Umbilical cord (tissue), 2 donors: ENCODE data around the gene GFPT2. TPM values are rescaled to one million over a fixed set of nuclear protein-coding genes. Genes with fewer than 3 reads are reported as not detected.

Experiments used
- DNase-seq: peaks from one replicate; pipeline ENCODE4 v3.0.0-alpha.2; 2015; ENCODE audit warnings: low spot score
- total RNA-seq: library from RNA; depleted of rRNA; stranded (reverse); fragments of >200 nt; gene quantifications from one replicate; pipeline ENCODE4 v1.2.3, GENCODE V29; 2014; ENCODE audit warnings: low replicate concordance; ENCODE audit not compliant: insufficient read depth

GFPT2 gene
- total RNA-seq, 1 donor from 2014 or later = 170 TPM

DNA sequence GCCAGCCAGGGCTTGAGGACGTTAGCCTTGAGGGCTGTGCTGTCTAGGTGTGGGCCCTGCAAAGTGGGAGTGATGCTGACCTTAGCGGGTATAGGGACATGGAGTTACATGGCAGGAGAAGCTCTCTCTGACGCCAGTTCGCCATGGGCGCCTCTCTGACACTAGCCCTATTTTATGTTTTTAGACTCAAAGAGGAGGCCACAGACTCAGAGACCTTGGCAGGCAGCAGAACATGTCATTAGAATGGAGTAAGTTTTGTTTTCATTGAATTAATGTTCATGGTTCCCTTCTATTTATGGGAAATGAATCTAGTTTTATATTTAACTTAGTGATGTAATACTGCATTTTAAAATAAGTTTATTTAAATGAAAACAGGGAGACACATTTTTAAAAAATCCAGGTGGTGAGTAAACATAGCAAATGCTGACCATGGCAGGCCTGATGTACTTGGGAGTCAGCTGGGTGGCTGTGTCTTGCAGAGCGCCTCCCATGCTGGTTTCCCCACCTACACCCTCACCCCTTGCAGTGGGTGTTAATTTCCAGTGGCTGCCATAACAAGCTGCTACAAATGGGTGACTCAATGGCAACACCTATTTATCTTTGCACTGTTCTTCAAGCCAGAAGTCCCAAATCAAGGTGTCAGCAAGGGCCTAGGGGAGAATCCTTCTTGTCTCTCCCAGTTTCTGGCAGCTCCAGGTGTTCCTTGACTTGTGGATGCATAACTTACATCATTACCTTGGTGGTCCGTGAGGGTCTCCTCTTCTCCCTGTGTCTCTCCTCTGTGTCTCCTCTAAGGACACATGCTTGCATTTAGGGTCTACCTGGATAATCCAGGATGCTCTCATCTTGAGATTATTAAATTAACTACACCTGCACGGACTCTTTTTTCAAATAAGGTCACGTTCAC, 25.6 kb upstream of the GFPT2 start:
- DNase-seq = no peak

GRCh38 chr5:180377556-180378197, 24.5 kb upstream of the GFPT2 start:
- DNase-seq = no peak

- no peak for DNase-seq
These were observed 23.4 kb upstream of the GFPT2 start for GRCh38 chr5:180376511-180376910.

DNA sequence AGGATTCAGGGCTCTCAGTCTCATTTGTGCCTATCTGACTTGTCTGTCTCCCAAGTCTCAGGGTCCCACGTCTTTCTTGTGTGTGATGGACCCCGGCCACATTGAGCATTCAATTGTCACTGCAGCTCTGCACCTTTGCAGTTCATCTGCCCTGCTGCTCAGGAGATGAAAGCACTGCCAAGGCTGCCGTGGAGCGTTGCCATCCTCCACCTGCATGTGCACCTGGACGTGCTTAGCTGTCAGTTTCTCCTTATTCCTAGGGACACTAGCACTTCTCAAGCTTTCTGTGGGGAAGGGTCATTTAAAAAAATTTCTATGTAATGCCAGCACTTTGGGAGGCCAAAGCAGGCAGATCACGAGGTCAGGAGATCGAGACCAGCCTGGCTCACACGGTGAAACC, 22.8 kb upstream of the GFPT2 start:
- DNase-seq = no peak

DNA sequence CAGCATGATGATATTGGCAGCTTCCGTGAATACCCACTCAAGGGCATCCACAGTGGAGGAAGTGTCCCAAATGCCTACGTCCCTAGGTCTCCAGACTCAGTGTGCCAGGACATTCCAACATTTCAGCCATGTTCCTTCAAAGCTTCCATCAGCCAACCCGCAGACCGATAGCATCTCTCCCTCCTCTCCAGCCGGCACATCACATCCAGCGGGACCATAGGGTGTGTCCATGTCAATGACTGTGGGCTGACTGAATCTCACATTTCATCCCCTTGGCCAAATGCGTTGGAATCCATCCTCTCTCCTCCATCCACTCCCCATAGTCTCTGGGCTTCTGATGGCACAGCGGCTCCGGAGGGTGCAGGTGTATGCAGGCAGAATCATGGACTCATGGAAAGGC, 22.2 kb upstream of the GFPT2 start:
- DNase-seq = no peak

DNA sequence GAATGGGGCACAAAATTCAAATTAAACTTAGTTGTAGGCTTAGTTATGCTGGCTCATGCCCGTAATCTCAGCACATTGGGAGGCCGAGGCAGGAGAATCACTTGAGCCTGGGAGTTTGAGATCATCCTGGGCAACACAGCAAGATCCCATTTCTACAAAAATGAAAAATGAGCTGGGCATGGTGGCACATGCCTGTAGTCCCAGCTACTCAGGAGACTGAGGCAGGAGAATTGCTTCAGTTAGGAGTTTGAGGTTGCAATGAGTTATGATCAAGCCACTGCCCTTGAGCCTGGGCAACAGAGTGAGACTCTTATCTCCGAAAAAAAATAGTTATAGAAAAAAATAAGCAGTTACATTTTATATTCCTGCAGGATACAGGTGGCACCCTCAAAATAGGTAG, 20.7 kb upstream of the GFPT2 start:
- DNase-seq = no peak

- DNase-seq = no peak
These were observed 20.3 kb upstream of the GFPT2 start for GRCh38 chr5:180373454-180373853.

- DNase-seq = no peak
These were observed 18.8 kb upstream of the GFPT2 start for GRCh38 chr5:180371949-180372348.

GRCh38 chr5:180370861-180371641, 17.9 kb upstream of the GFPT2 start:
- peak; percentile 33 for DNase-seq

- no peak for DNase-seq
These were observed 14.9 kb upstream of the GFPT2 start for GRCh38 chr5:180367991-180368390.

DNA sequence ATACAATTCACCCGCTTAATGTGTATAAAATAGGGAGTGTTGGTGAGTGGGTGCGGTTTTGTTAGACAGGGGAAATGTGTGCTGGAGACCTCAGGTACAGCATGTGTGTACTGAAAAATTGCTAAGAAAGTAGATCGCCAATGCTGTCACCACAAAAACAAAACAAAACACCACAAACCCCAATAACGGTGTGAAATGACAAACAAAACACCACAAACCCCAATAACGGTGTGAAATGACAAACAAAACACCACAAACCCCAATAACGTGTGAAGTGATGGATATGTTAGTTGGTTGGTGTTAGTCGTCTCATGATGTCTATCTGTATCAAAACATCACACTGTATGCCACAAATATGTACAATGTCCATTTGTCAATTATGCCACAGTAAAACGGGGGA, 14.2 kb upstream of the GFPT2 start:
- DNase-seq = no peak

GRCh38 chr5:180366326-180366725, 13.2 kb upstream of the GFPT2 start:
- DNase-seq = no peak

DNA sequence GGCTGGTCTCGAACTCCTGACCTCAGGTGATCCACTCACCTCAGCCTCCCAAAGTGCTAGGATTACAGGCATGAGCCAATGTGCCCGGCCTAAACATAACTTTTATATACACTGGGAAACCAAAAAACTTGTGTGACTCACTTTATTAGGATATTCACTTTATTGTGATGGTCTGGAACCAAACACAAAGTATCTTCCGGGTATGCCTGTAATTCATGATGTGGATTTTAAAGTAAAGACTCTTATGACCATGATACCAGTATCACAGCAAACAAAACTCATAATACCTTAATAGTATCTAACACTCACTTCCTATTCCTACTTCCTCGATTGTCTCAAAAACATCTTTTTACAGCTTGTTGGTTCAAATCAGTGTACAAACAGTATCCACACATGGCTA, 12.7 kb upstream of the GFPT2 start:
- no peak for DNase-seq

GRCh38 chr5:180364306-180364856, 11.2 kb upstream of the GFPT2 start:
- DNase-seq = no peak

DNA sequence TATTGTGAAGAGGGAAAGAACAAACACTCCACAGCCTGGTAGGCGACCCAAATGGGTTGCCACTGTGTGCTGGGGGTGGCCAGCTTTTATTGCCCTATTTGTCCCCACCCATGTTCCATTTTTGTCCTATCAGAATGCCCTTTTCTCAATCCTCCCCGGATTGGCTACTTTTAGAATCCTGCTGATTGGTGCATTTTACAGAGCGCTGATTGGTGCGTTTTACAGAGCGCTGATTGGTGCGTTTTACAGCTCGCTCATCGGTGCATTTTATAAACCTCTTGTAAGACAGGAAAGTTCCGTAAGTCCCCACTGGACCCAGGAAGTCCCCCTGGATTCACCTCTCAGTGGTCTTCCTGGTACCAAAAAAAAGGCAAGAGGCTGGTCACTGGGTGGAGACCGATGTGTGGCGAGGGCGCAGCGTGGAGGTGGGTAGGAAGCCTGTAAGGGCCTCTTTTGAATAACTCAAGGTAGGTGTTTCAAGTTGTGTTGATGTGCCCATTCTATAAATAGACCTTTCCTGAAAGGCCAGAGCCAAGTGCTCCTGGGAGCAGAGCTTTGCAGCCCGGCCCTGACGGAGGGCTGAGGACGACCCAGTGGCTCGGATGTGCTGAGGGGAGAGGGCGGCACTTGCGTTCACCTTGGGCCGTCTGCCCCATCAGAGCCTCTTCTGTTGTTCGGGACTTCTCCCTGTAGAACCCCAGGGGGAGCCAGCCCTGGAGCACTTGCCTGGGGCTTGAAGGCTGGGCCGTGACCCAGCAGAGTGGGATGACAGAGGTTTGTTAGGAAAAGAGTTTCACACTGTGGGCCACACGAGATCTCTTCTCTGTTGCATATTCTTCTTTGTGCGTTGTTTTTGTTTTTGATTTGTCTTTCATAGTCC, 7.2 kb upstream of the GFPT2 start:
- DNase-seq = no peak

- no peak for DNase-seq
These were observed 5.6 kb upstream of the GFPT2 start for GRCh38 chr5:180358694-180359093.

GRCh38 chr5:180358179-180358578, 5.0 kb upstream of the GFPT2 start:
- no peak for DNase-seq

DNA sequence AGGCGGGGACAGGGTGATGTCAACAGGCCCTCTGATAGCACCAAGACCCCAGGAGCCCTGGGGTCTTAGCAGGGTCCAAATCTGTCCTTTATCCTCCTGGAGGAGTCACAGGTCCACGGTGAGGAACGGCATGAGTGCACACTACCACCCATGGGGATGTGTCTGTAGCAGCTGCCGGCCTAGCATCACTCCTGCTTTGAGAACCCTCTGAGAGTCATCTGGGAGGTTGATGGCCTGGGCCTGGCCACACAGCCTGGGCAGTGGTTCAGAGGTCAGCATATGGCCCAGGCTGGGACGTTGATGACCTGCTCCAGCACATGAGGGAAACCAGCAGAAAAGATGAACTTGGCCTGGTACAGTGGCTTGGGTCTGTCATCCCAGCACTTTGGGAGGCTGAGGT, 1.8 kb upstream of the GFPT2 start:
- DNase-seq = no peak

DNA sequence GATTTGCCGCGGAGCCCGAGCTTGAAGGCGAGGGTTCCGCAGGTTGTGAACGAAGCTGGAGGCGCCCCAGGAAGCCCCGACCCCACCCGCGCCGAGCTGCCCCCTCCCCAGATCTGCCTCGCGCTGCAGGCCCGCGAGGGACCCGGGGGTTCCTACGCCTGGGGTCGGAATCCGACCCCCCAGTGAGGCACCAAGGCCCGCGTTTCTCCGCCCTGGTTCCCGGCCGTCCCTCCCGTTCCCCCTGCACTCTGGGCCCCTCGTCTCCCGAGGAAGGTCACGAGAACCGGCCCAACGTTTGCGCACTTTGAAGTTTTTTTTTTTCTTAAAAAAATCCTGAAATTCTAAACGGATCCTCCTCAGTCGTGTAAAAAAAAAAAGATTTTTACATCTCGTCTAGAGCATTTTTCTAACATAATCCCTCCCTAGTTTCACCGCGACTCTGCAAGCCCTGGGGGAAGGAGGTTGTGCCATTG, 880 bp upstream of the GFPT2 start:
- DNase-seq = peak; percentile 38

GRCh38 chr5:180352116-180353047, 754 bp downstream of the GFPT2 start:
- DNase-seq = peak; percentile 25
